Prostate gland (tissue), 1 donor: ENCODE measurements around the gene CPA1.
"Not testable (repeated sequence)": the region's sequence is repeated elsewhere in the genome, so short reads cannot be mapped to it uniquely, and the experiment has no call there.

ENCODE experiments used
- POLR2A ChIP-seq: fragments of 450-650 bp; IDR thresholded peaks from one replicate; pipeline ENCODE4 v1.6.1; 2016; ENCODE audit warnings: antibody characterized with exemption, mild to moderate bottlenecking
- POLR2AphosphoS5 ChIP-seq: sonication (generic); formaldehyde crosslinking; IDR thresholded peaks from one replicate; pipeline ENCODE4 v1.6.1; 2017; ENCODE audit warnings: antibody characterized with exemption

- not testable (repeated sequence) for TF ChIP-seq POLR2A, POLR2AphosphoS5
Observed at GRCh38 chr7:130376461-130376860, 3.8 kb upstream of the CPA1 start.
